Ovary (tissue), 3 donors: ENCODE data around the gene TRUB2.

Experiments used
- POLR2A ChIP-seq: fragments of 450-650 bp; IDR thresholded peaks from one replicate; pipeline ENCODE4 v1.6.1; 2017; ENCODE audit warnings: antibody characterized with exemption, mild to moderate bottlenecking, moderate library complexity
- TF ChIP-seq, protein P1 (sequence below), 3 donors: fragments of 450-650 bp in 2 of 3; fragments of 200-600 bp in 1 of 3; IDR thresholded peaks; one replicate each; pipeline versions ENCODE4 v1.5.1 to v1.8.0; 2016 to 2022; ENCODE audit warnings: antibody characterized with exemption in 3 of 3, mild to moderate bottlenecking in 1 of 3
- donor health status: DM: no; HTN: no; CAD: no.

DNA sequence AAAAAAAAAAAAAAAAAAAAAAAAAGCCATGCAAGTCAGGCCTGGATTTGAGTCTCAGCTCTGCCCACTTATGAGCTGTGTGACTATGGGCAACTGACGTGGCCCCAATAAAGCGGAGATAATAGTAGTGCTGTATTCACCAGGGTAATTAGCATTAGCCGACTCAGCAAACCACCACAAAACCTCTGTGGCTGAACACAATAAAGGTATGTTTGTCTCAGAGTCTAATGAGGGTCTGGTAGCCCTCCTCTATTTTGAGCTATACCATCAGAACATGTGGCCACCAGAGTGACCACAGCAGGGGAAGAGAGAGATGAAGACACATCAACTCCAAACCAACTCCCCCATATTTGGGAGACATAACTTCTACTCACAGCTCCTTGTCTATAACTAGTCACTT is 30.2 kb downstream of the TRUB2 start:
- no peak for TF ChIP-seq POLR2A
- TF ChIP-seq, protein P1, sequence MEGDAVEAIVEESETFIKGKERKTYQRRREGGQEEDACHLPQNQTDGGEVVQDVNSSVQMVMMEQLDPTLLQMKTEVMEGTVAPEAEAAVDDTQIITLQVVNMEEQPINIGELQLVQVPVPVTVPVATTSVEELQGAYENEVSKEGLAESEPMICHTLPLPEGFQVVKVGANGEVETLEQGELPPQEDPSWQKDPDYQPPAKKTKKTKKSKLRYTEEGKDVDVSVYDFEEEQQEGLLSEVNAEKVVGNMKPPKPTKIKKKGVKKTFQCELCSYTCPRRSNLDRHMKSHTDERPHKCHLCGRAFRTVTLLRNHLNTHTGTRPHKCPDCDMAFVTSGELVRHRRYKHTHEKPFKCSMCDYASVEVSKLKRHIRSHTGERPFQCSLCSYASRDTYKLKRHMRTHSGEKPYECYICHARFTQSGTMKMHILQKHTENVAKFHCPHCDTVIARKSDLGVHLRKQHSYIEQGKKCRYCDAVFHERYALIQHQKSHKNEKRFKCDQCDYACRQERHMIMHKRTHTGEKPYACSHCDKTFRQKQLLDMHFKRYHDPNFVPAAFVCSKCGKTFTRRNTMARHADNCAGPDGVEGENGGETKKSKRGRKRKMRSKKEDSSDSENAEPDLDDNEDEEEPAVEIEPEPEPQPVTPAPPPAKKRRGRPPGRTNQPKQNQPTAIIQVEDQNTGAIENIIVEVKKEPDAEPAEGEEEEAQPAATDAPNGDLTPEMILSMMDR (IDR thresholded peaks at IDR 0.05) = no peak
